ENCODE results near the gene RPUSD1. TPM values are rescaled to one million over a fixed set of nuclear protein-coding genes. Genes with fewer than 3 reads are reported as not detected.

The RPUSD1 gene
- polyA plus RNA-seq, 4 donors = 10.6 to 21.7 (median 12.0) TPM

DNA sequence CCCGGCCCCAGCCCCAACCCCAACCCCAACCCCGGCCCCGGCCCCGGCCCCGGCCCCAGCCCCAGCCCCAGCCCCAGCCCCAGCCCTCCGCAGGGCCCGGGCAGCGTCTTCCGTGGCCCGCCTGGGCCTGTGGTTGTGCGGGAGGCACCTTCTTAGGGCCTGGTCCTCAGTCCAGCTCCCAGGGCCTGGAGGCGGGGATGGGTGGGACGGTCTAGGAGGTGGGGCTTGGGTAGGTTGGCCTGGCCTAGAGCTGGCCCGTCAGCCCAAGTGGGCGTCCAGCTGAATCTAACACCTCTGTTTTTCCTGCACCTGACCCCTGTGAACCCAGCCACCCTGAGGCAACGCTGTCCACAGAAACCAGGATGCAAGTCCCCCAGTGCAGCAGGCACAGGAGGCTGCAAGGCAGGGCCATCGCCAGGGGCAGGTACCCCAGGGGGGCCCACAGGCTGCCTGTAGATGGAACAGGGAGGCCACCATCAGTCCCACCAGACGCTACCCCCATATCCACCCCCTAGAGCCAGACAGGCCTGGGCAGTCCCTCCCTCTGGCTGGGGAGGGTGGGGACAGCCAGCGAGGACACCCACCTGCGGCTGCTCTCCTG lies 18.9 kb downstream of the RPUSD1 start:
- DNase-seq (ENCODE audit: low read depth in 4 of 4, low spot score in 3 of 4) = no peak

DNA sequence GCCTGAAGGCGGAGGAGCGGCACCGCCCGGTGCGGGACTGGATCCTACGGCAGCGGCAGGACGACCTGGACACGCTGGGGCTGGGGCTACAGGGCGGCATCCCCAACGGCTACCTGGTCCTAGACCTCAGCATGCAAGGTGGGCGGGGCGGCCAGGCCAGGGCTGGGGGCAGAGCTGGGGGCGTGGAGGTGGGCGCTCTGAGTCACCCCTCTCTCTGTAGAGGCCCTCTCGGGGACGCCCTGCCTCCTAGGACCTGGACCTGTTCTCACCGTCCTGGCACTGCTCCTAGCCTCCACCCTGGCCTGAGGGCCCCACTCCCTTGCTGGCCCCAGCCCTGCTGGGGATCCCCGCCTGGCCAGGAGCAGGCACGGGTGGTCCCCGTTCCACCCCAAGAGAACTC lies 19.8 kb downstream of the RPUSD1 start:
- no peak for DNase-seq (ENCODE audit: low read depth in 4 of 4, low spot score in 3 of 4)

GRCh38 chr16:767743-768235 lies 20.4 kb downstream of the RPUSD1 start:
- no peak for DNase-seq (ENCODE audit: low read depth in 4 of 4, low spot score in 3 of 4)

GRCh38 chr16:766820-767640 lies 21.2 kb downstream of the RPUSD1 start:
- DNase-seq (ENCODE audit: low read depth in 4 of 4, low spot score in 3 of 4) = no peak

DNA sequence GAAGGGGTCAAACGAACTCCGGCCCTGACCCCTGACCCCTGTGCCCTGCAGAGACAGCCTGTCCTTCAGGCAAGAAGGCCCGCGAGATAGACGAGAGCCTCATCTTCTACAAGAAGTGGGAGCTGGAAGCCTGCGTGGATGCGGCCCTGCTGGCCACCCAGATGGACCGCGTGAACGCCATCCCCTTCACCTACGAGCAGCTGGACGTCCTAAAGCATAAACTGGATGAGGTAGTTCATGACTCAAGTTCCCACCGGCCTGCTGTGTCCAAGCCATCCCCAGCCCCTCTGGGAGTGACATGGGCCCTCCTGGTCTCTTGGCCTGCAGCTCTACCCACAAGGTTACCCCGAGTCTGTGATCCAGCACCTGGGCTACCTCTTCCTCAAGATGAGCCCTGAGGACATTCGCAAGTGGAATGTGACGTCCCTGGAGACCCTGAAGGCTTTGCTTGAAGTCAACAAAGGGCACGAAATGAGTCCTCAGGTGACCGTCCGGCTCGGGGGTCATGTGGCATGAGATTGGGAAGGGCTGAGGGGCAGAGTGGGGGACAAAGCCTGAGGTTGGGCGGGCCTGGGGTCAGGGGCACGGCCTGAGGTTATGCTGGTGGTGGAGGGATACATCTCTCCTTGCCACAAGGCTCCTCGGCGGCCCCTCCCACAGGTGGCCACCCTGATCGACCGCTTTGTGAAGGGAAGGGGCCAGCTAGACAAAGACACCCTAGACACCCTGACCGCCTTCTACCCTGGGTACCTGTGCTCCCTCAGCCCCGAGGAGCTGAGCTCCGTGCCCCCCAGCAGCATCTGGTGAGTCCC lies 22.0 kb downstream of the RPUSD1 start:
- DNase-seq (ENCODE audit: low read depth in 4 of 4, low spot score in 3 of 4) = no peak

GRCh38 chr16:765488-765865 lies 22.7 kb downstream of the RPUSD1 start:
- no peak for DNase-seq (ENCODE audit: low read depth in 4 of 4, low spot score in 3 of 4)

DNA sequence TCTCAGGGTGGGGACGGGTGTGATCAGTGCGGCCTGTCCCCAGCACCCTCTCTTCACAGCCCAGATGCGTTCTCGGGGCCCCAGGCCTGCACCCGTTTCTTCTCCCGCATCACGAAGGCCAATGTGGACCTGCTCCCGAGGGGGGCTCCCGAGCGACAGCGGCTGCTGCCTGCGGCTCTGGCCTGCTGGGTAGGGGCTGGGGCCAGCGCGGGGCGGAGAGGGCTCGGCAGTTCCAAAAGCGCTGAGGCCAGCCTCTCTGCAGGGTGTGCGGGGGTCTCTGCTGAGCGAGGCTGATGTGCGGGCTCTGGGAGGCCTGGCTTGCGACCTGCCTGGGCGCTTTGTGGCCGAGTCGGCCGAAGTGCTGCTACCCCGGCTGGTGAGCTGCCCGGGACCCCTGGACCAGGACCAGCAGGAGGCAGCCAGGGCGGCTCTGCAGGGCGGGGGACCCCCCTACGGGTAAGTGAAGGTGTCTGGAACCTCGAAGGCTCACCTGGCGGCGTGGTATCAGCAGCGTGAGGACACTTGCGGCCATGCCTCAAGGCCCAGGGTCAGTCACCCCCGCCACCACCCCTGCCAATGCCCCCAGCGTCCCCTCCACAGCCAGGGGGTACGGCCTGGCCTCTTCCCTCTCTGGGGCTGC lies 23.2 kb downstream of the RPUSD1 start:
- DNase-seq (ENCODE audit: low read depth in 4 of 4, low spot score in 3 of 4) = no peak

GRCh38 chr16:764184-764750 lies 23.9 kb downstream of the RPUSD1 start:
- no peak for DNase-seq (ENCODE audit: low read depth in 4 of 4, low spot score in 3 of 4)

DNA sequence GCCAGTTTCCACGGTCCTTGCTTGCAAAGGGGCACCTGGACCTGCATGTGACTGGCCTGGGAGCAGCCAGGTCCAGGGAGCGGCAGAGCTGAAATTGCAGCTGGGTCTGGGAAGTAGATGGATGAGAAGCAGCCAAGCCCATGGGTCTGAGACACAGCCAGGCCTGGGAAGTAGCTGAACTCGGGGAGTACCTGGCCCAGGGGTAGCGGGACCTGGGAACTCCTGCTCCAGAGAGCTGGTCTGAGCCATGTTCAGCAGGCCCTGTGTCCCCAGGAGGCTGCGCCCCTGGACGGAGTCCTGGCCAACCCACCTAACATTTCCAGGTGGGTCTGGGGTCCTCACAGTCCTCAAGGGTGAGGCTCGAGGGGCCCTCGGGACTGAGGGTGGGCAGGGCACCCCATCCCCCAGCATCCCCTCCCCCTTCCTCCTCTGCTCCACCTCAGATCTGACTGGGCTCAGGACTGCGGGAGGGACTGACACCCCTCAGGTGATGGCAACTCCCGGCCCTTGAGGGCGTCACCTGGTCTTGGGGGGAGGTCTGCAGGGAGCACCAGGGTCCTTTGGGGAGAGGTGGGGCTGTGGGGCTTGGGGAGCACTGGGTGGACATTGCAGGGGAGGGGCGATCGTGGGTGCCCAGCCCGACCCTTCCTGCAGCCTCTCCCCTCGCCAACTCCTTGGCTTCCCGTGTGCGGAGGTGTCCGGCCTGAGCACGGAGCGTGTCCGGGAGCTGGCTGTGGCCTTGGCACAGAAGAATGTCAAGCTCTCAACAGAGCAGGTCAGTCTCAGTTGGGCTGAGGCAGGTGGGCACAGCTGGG lies 24.6 kb downstream of the RPUSD1 start:
- no peak for DNase-seq (ENCODE audit: low read depth in 4 of 4, low spot score in 3 of 4)

DNA sequence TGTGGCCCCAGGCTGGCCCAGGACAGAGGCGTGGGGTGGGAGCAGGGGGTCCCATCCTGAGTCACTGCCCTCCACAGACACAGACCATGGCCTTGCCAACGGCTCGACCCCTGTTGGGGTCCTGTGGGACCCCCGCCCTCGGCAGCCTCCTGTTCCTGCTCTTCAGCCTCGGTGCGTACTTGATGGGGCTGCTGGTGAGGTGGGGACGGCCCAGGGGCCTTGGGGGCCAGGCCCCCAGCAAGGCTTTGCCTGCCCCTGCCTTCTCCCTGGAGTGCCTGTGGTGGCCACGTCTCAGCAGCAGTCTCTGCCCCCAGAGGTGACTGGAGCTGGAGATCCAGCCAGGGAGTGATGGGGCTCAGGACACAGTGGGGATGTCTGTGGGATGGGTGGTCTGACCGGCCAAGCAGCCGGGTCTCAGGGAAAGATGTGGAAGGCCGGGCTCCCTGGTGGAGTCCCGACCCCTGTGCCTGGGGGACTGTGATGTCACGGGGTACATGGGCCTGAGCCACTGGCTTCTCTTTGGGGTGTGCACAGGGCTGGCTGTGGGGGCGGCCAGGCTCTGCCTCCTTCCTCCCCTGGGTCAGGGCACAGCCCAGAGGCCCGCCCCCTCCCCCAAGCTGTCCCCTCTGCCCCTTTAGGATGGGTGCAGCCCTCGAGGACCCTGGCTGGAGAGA lies 25.4 kb downstream of the RPUSD1 start:
- no peak for DNase-seq (ENCODE audit: low read depth in 4 of 4, low spot score in 3 of 4)

DNA sequence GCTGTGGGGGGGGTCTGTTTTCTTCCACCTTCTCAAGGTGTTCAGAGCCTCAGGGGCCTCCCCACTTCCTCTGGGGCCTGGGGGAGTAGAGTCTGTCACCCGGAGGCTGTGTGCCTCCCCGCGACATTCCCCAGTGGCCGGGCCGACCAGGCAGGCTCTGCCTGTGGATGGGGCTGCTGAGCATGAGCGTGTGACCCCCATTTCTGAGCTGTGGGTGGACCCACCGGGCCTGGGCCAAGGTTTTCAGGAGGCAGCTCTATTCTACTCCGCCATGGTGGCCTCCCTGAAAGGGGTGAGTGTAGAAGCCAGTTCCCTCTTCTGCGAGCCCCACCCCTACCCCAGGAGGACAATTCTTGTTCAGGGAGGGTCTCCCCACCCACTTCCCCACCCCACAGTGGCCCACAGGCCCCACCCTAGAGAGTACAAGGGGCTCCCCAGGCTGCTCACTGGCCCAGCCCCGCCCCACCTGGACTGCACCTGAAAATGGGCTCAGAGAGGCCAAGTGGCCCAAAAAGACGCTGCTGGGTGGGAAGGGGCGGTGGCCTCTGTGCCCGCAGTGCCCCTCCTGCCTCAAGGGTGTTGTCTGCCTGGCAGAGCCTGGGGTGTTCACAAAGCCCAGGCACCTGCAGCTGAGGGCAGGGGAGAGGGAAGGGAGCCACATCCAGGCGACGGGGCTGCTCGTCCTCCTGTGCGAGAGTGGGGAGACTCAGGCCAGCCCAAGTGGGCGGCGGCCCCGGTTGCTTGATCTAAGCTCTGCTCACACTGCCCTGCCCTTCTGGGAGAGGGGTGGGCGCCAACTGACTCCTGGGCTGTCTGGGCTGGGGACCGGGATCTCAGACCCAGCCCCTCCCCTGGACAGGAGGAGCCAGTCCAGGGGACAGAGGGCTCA lies 26.3 kb downstream of the RPUSD1 start:
- DNase-seq (ENCODE audit: low read depth in 4 of 4, low spot score in 3 of 4) = no peak

- DNase-seq (ENCODE audit: low read depth in 4 of 4, low spot score in 3 of 4) = no peak
These were observed 27.4 kb downstream of the RPUSD1 start, which contains the start of gene MSLN for GRCh38 chr16:760545-761343. TSS of gene MSLN (plus strand) at chr16:760734. CDS start at chr16:762681, 1,947 bp downstream.

DNA sequence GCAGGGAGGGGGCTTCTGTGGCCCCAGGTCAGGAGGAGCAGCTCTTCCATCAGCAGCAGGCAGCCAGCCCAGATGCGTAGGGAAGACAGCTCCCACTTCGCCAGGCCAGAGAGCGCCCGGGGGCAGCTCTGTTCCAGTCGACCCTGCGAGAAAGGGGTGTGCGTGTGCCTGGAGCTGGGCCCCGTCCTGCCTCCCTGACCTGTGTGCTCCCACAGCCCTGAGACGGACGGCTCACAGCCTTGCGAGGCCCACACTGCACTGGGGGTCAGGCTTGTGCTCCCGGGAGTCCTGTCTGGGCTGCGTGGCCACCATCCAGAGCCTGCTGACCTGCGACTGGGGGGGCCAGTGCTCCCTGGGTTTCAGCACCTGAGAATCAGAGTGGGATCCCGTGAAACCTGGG lies 28.1 kb downstream of the RPUSD1 start:
- no peak for DNase-seq (ENCODE audit: low read depth in 4 of 4, low spot score in 3 of 4)

GRCh38 chr16:759110-759910 lies 28.9 kb downstream of the RPUSD1 start:
- no peak for DNase-seq (ENCODE audit: low read depth in 4 of 4, low spot score in 3 of 4)

DNA sequence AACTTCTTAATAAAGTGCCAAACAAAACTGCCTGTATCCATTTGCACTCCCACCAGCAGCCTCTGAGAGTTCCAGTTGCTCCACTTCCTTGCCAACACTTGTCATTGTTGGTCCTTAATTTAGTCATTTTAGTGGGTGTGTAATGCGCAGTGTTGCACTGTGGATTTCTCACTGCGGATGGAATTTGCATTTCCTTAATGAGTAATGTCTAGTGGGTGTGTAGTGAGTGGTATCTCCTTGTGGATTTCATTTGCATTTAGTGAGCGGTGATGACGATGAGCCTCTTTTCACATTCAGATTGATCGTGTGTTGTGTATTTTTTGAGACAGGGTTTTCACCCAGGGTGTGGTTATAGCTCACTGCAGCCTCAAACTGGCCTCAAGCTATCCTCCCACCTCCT lies 31.8 kb downstream of the RPUSD1 start:
- DNase-seq (ENCODE audit: low read depth in 4 of 4, low spot score in 3 of 4) = no peak

DNA sequence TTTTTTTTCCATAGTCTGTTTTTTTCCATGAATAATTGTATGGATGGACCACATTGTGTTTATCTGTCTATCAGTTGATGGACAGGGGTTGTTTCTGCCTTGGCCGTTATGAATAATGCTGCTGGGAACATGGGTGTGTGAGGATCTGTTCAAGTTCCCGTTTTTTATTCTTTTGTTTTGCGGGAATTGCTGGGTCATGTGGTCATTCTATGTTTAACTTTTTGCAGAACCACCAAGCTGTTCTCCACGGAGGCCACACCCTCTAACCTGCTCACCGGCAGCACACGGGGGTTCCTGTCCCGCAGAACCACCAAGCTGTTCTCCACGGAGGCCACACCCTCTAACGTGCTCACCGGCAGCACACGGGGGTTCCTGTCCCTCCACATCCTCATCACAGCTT lies 33.5 kb downstream of the RPUSD1 start:
- DNase-seq (ENCODE audit: low read depth in 4 of 4, low spot score in 3 of 4) = no peak
